ENCODE results near the gene RAB28.

RAB28 gene

GRCh38 chr4:13364653-13365052, 119.5 kb downstream of the RAB28 start:
- TF ChIP-seq REST (IDR thresholded peaks at IDR 0.05; ENCODE audit: insufficient read depth in 1 of 2, low read depth in 2 of 2, low read length in 2 of 2) (no peak), FOXP2 (optimal IDR thresholded peaks at IDR 0.05; ENCODE audit: borderline replicate concordance, extremely low read depth, extremely low read length, insufficient read depth) (no peak), TAF1 (IDR thresholded peaks at IDR 0.05; ENCODE audit: borderline replicate concordance, insufficient read depth, low read length) (no peak), SIN3A (IDR thresholded peaks at IDR 0.05; ENCODE audit: borderline replicate concordance, insufficient read depth, low read length) (no peak), POLR2AphosphoS5 (IDR thresholded peaks at IDR 0.05; ENCODE audit: low read depth, low read length) (no peak)

- TF ChIP-seq POLR2AphosphoS5 (IDR thresholded peaks at IDR 0.05; ENCODE audit: low read depth, low read length), result no peak
- TF ChIP-seq REST (IDR thresholded peaks at IDR 0.05; ENCODE audit: insufficient read depth in 1 of 2, low read depth in 2 of 2, low read length in 2 of 2), result no peak
- TF ChIP-seq TAF1 (IDR thresholded peaks at IDR 0.05; ENCODE audit: borderline replicate concordance, insufficient read depth, low read length), result no peak
- TF ChIP-seq FOXP2 (optimal IDR thresholded peaks at IDR 0.05; ENCODE audit: borderline replicate concordance, extremely low read depth, extremely low read length, insufficient read depth), result no peak
- TF ChIP-seq SIN3A (IDR thresholded peaks at IDR 0.05; ENCODE audit: borderline replicate concordance, insufficient read depth, low read length), result no peak
These were observed 120.0 kb downstream of the RAB28 start for GRCh38 chr4:13364172-13364571.

GRCh38 chr4:13359809-13360208, 124.3 kb downstream of the RAB28 start:
- TF ChIP-seq REST (IDR thresholded peaks at IDR 0.05; ENCODE audit: insufficient read depth in 1 of 2, low read depth in 2 of 2, low read length in 2 of 2) (no peak), FOXP2 (optimal IDR thresholded peaks at IDR 0.05; ENCODE audit: borderline replicate concordance, extremely low read depth, extremely low read length, insufficient read depth) (no peak), SIN3A (IDR thresholded peaks at IDR 0.05; ENCODE audit: borderline replicate concordance, insufficient read depth, low read length) (no peak), POLR2AphosphoS5 (IDR thresholded peaks at IDR 0.05; ENCODE audit: low read depth, low read length) (no peak), TAF1 (IDR thresholded peaks at IDR 0.05; ENCODE audit: borderline replicate concordance, insufficient read depth, low read length) (no peak)

- TF ChIP-seq POLR2AphosphoS5 (IDR thresholded peaks at IDR 0.05; ENCODE audit: low read depth, low read length) (no peak), TAF1 (IDR thresholded peaks at IDR 0.05; ENCODE audit: borderline replicate concordance, insufficient read depth, low read length) (no peak)
These were observed 128.8 kb downstream of the RAB28 start for GRCh38 chr4:13355111-13355880.

GRCh38 chr4:13349096-13349495, 135.0 kb downstream of the RAB28 start:
- TF ChIP-seq FOXP2 (optimal IDR thresholded peaks at IDR 0.05; ENCODE audit: borderline replicate concordance, extremely low read depth, extremely low read length, insufficient read depth) (no peak), SIN3A (IDR thresholded peaks at IDR 0.05; ENCODE audit: borderline replicate concordance, insufficient read depth, low read length) (no peak), REST (IDR thresholded peaks at IDR 0.05; ENCODE audit: insufficient read depth in 1 of 2, low read depth in 2 of 2, low read length in 2 of 2) (no peak), TAF1 (IDR thresholded peaks at IDR 0.05; ENCODE audit: borderline replicate concordance, insufficient read depth, low read length) (no peak), POLR2AphosphoS5 (IDR thresholded peaks at IDR 0.05; ENCODE audit: low read depth, low read length) (no peak)
